Activated CD4-positive, alpha-beta T cell treated with anti-CD3 and anti-CD28 coated beads, Interleukin-2, Interleukin-6, amounts not matched to agents 100 ng/mL and 50 ng/mL, durations not matched to agents 16 hours and 8 hours (primary cell): Measurements from ENCODE around the gene PRPS2.
A peak's percentile ranks its signal among the peaks of the same experiment; 100 is the strongest.

Experiments used
- DNase-seq: peaks from one replicate; pipeline ENCODE4 v3.0.0-alpha.2; 2020

Gene PRPS2

GRCh38 chrX:12819222-12819621 is 28.0 kb downstream of the PRPS2 start:
- no peak for DNase-seq

- DNase-seq: no peak
Observed at GRCh38 chrX:12820737-12821136, 29.5 kb downstream of the PRPS2 start.

GRCh38 chrX:12824944-12825343 is 33.7 kb downstream of the PRPS2 start:
- DNase-seq: no peak

- DNase-seq: no peak
Observed at GRCh38 chrX:12825801-12826200, 34.6 kb downstream of the PRPS2 start.

GRCh38 chrX:12843061-12843667 is 52.0 kb downstream of the PRPS2 start:
- DNase-seq: no peak

GRCh38 chrX:12843668-12844279 is 52.6 kb downstream of the PRPS2 start:
- peak; percentile 3 for DNase-seq

- no peak for DNase-seq
Observed at GRCh38 chrX:12844319-12844718, 53.1 kb downstream of the PRPS2 start.

- no peak for DNase-seq
Observed at GRCh38 chrX:12865359-12865758, 74.1 kb downstream of the PRPS2 start.

- DNase-seq: no peak
Observed at GRCh38 chrX:12866451-12867377, 75.5 kb downstream of the PRPS2 start, which contains the start of gene TLR7. TSS of gene TLR7 (plus strand) at chrX:12867072. CDS start at chrX:12867579, 507 bp downstream.

- DNase-seq: no peak
Observed at GRCh38 chrX:12867685-12868084, 76.5 kb downstream of the PRPS2 start.

GRCh38 chrX:12868747-12869146 is 77.5 kb downstream of the PRPS2 start:
- DNase-seq: no peak

- DNase-seq: no peak
Observed at GRCh38 chrX:12871257-12871656, 80.0 kb downstream of the PRPS2 start.

- no peak for DNase-seq
Observed at GRCh38 chrX:12872741-12873140, 81.5 kb downstream of the PRPS2 start.
